Thyroid gland (tissue), 4 donors: ENCODE data around the gene MEN1. TPM values are rescaled to one million over a fixed set of nuclear protein-coding genes. Genes with fewer than 3 reads are reported as not detected.
"Not testable (repeated sequence)": the region's sequence is repeated elsewhere in the genome, so short reads cannot be mapped to it uniquely, and the experiment has no call there.

Source experiments
- DNase-seq, 2 donors: peaks; one replicate each; pipeline ENCODE4 v3.0.0-alpha.2; 2019
- H3K27ac ChIP-seq, 3 donors: fragments of 200-600 bp; sonication (generic); 1 replicate in 2 of 3; 2 replicates in 1 of 3; pipeline ENCODE4 v1.5.1; 2016 to 2019; ENCODE audit warnings: mild to moderate bottlenecking in 1 of 3, moderate library complexity in 1 of 3
- H3K27me3 ChIP-seq: fragments of 200-600 bp; sonication (generic); one replicate; pipeline ENCODE4 v1.5.1; 2019
- H3K36me3 ChIP-seq, 2 donors: fragments of 200-600 bp; sonication (generic); one replicate each; pipeline ENCODE4 v1.5.1; 2016 to 2019
- H3K4me1 ChIP-seq, 2 donors: fragments of 200-600 bp; sonication (generic); one replicate each; pipeline ENCODE4 v1.5.1; 2017 to 2019
- H3K4me3 ChIP-seq, 3 donors: fragments of 200-600 bp; sonication (generic); replicated peaks in 1 of 3; 1 replicate in 2 of 3; 2 replicates in 1 of 3; pipeline ENCODE4 v1.5.1; 2016; ENCODE audit warnings: mild to moderate bottlenecking in 1 of 3
- H3K9me3 ChIP-seq: fragments of 200-600 bp; sonication (generic); one replicate; pipeline ENCODE4 v1.5.1; 2017
- CTCF ChIP-seq, 6 experiments: fragments of 200-600 bp in 3 of 6; fragments of 450-650 bp in 3 of 6; sonication (generic) in 3 of 6; IDR thresholded peaks; one replicate each; pipeline ENCODE4 v1.5.1; 2016 to 2019; ENCODE audit warnings: antibody characterized with exemption in 6 of 6, mild to moderate bottlenecking in 2 of 6, inconsistent platforms in 1 of 6, moderate library complexity in 1 of 6
- POLR2A ChIP-seq, 2 donors: fragments of 450-650 bp; IDR thresholded peaks; one replicate each; pipeline ENCODE4 v1.6.1; 2017; ENCODE audit warnings: antibody characterized with exemption in 2 of 2, mild to moderate bottlenecking in 2 of 2, moderate library complexity in 1 of 2
- WGBS, 2 donors: methylation state at CpG; one replicate each; pipeline ENCODE4 v1.1.5; 2017; 5-methylcytosine and 5-hydroxymethylcytosine counted together
- intact Hi-C: fragments of 100-400 bp; cut with DNase I; formaldehyde crosslinking; loops from one replicate; pipeline ENCODE4 v1.15.1; 2023
- total RNA-seq, 4 donors: library from RNA; depleted of rRNA; stranded (reverse); fragments of >200 nt; gene quantifications; one replicate each; pipeline ENCODE4 v1.2.3, GENCODE V29; 2016

Gene MEN1
- total RNA-seq, 4 donors from 2014 or later = 23.5 to 31.5 (median 25.1) TPM

GRCh38 chr11:64826578-64827450, 16.5 kb upstream of the MEN1 start:
- WGBS, 2 donors = 87 to 94% methylated on average over 48 to 49 of the region's 52 CpGs
- DNase-seq = no peak
- no peak overlapping the region for H3K27ac ChIP-seq
- H3K27me3 ChIP-seq = no peaks in the 10 kb centered on the region
- TF ChIP-seq CTCF (IDR thresholded peaks at IDR 0.05) (no peak), POLR2A (IDR thresholded peaks at IDR 0.05) (no peak)
- peaks cover 0 to 2% of the 10 kb centered on the region in 2 donors for H3K36me3 ChIP-seq
- H3K9me3 ChIP-seq = no peaks in the 10 kb centered on the region
- intact Hi-C loops = no loop called here
- no peak overlapping the region for H3K4me3 ChIP-seq
- H3K4me1 ChIP-seq = no peaks in the 10 kb centered on the region

- WGBS, 2 donors = 91% methylated on average over 7 of the region's 7 CpGs
- intact Hi-C loops = no loop called here
- TF ChIP-seq CTCF (IDR thresholded peaks at IDR 0.05) (no peak), POLR2A (IDR thresholded peaks at IDR 0.05) (no peak)
Measured at GRCh38 chr11:64826062-64826461, 15.7 kb upstream of the MEN1 start.

DNA sequence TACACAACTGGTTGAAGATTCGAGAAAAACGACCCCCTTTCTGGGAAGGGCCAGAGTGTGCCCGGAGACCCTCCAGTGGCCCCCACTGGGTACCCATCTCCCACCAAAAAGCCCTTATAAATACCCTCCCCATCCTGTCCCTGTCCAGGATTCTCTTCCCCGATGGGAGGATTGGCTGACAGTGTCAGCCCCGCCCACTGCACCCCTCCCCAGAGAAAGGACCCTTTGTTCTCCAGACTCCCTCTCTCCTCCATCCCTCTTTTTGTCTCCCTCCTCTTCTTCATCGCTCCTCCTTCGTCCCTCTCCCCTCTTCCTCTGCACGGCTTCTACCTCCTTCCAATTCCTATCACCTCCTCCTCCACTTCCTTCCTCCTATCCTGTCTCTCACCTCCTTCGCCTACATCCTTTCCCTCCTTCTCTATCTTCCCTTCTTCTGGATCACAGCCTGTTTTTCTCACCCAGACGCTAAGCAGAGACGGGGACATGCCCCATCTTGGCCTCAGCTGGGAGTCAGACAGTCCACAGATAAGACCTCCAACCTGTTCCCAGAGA, 13.3 kb upstream of the MEN1 start:
- Histone ChIP-seq H3K36me3 (no peaks in the 10 kb centered on the region), H3K27me3 (no peaks in the 10 kb centered on the region), H3K9me3 (no peaks in the 10 kb centered on the region), H3K4me1 (no peaks in the 10 kb centered on the region), H3K27ac (no peak overlapping the region), H3K4me3 (no peak overlapping the region)
- no peak for DNase-seq
- intact Hi-C loops = no loop called here
- WGBS, 2 donors = 83 to 84% methylated on average over 11 of the region's 11 CpGs
- TF ChIP-seq CTCF (IDR thresholded peaks at IDR 0.05) (no peak), POLR2A (IDR thresholded peaks at IDR 0.05) (no peak)

More at GRCh38 chr11:64826062-64826461, 15.7 kb upstream of the MEN1 start:
- no peaks in the 10 kb centered on the region for H3K27me3 ChIP-seq
- H3K9me3 ChIP-seq = no peaks in the 10 kb centered on the region
- H3K36me3 ChIP-seq = no peaks in the 10 kb centered on the region
- DNase-seq = no peak
- H3K4me3 ChIP-seq = no peak overlapping the region
- no peak overlapping the region for H3K27ac ChIP-seq
- no peaks in the 10 kb centered on the region for H3K4me1 ChIP-seq

GRCh38 chr11:64817476-64817875, 7.1 kb upstream of the MEN1 start:
- H3K4me1 ChIP-seq = no peaks in the 10 kb centered on the region
- no peaks in the 10 kb centered on the region for H3K9me3 ChIP-seq
- 86 to 91% methylated on average over 3 of the region's 3 CpGs for WGBS, 2 donors
- H3K4me3 ChIP-seq = no peak overlapping the region
- DNase-seq = no peak
- H3K36me3 ChIP-seq = no peaks in the 10 kb centered on the region
- H3K27ac ChIP-seq = no peak overlapping the region
- intact Hi-C loops = no loop called here
- H3K27me3 ChIP-seq = no peaks in the 10 kb centered on the region
- TF ChIP-seq POLR2A (IDR thresholded peaks at IDR 0.05) (no peak), CTCF (IDR thresholded peaks at IDR 0.05) (no peak)

DNA sequence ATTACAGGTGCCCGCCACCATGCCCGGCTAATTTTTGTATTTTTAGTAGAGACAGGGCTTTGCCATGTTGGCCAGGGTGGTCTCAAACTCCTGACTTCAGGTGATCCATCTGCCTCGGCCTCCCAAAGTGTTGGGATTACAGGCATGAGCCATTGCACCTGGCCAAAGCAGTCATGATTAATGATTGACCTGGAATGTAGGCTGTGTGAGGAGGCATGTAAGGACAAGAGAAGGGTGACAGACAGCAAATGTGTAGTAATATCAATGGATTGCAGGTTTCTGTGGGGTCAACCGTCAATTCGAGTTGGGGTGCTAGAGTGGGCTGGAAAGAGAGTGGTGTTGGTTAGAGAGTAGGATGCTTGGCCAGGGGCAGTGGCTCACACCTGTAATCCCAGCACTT, 5.1 kb upstream of the MEN1 start:
- DNase-seq, H3K9me3 ChIP-seq, H3K4me1 ChIP-seq, intact Hi-C loops, H3K4me3 ChIP-seq, H3K27me3 ChIP-seq, H3K27ac ChIP-seq, H3K36me3 ChIP-seq: not testable (repeated sequence)
- WGBS, 2 donors = 87 to 96% methylated on average over 5 of the region's 5 CpGs
